Measurements from ENCODE around the gene DVL1. TPM values are rescaled to one million over a fixed set of nuclear protein-coding genes. Genes with fewer than 3 reads are reported as not detected.

Gene DVL1
- total and polyA plus RNA-seq, 10 of the 15 experiments (the other 5 are each of a cell fraction or from before 2014, with no cell fraction given) = 0.10 to 31.1 (median 4.6) TPM

DNA sequence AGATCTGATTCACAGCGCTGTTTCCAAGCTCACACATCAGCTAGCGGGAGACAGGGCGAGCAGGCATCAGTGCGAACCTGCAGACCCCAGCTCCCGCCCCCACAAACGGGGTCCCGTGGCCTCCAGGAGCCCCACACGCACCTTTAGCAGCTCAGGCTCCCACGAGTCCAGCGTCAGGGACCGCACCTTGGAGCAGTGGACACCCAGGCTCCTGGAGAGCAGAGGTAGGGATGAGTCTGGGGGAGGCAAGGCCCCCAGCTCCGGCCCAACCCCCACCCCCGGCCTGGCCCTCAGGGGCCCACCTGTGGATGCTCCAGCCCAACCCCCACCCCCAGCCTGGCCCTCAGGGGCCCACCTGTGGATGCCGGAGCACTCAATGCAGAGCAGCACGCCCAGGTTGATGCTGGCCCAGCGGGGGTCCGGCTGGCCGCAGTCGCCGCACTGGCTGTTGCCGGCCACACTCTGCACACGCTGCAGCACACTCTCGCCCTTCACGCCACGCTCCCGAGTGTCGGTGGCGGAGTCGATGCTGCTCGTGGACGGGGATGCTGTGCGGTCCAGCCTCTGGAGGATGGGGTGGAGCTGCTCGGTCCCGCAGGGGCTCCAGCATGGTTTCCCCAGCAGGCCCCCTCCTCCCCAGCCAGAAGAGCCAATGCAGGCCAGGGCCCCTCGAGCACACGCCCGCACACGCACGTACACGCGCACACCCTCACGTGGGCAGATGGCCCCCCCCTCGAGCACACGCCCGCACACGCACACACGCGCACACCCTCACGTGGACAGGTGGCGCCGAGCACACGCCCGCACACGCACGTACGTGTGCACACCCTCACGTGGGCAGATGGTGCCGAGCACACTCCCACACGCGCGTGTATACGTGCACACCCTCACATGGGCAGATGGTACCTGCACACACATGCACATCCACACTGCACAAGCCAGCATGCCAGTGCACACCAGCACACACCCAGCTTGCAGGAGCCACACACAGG is 52.9 kb downstream of the DVL1 start:
- no peaks in the 10 kb centered on the region for H4K20me1 ChIP-seq (ENCODE audit: control insufficient read depth, insufficient read depth)
- no peak overlapping the region for H3K9ac ChIP-seq (ENCODE audit: control insufficient read depth, insufficient read depth, low read length)
- WGBS (ENCODE audit: insufficient coverage, insufficient replicate concordance, low lambda C conversion rate, missing lambda C conversion rate) = 95% methylated on average over 46 of the region's 62 CpGs
- no peaks in the 10 kb centered on the region for H3K4me1 ChIP-seq (ENCODE audit: control insufficient read depth, insufficient read depth, low read length)
- no peak overlapping the region for H2AFZ ChIP-seq (ENCODE audit: control insufficient read depth, low read depth, low read length)
- H3K27me3 ChIP-seq (replicated peaks in 1 of 2; ENCODE audit: control insufficient read depth in 2 of 2, insufficient read depth in 2 of 2, low read length in 1 of 2) = no peaks in the 10 kb centered on the region
- POLR2A ChIA-PET = no interaction called here
- no peaks in the 10 kb centered on the region for H3K36me3 ChIP-seq (ENCODE audit: control insufficient read depth in 2 of 2, insufficient read depth in 2 of 2, low read length in 1 of 2)
- SMC1A ChIA-PET (ENCODE audit: uncharacterized antibody, unreplicated experiment) = no interaction called here
- TF ChIP-seq TCF3 (IDR thresholded peaks at IDR 0.05; ENCODE audit: borderline replicate concordance, insufficient read depth, low read depth, low read length) (peak; percentile 44; the same call in 1 of the 2 replicates), ASH2L (IDR thresholded peaks at IDR 0.05; ENCODE audit: borderline replicate concordance, low read depth) (no peak), SPI1 (IDR thresholded peaks at IDR 0.05; ENCODE audit: borderline replicate concordance, insufficient read depth, low read depth, low read length) (no peak), BRCA1 (IDR thresholded peaks at IDR 0.05; ENCODE audit: low read depth, low read length) (no peak)
- TF ChIP-seq, protein P1, sequence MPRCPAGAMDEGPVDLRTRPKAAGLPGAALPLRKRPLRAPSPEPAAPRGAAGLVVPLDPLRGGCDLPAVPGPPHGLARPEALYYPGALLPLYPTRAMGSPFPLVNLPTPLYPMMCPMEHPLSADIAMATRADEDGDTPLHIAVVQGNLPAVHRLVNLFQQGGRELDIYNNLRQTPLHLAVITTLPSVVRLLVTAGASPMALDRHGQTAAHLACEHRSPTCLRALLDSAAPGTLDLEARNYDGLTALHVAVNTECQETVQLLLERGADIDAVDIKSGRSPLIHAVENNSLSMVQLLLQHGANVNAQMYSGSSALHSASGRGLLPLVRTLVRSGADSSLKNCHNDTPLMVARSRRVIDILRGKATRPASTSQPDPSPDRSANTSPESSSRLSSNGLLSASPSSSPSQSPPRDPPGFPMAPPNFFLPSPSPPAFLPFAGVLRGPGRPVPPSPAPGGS (IDR thresholded peaks at IDR 0.05; ENCODE audit: borderline replicate concordance, insufficient read depth, low read depth, low read length, poor library complexity, severe bottlenecking) = peak; percentile 34
- H3K9me3 ChIP-seq (replicated peaks; ENCODE audit: control insufficient read depth, insufficient read depth, low read length) = no peaks in the 10 kb centered on the region
- intact Hi-C loops (cut with micrococcal nuclease; ENCODE audit: unreplicated experiment) = no loop called here
- no peaks in the 10 kb centered on the region for H3K79me2 ChIP-seq (ENCODE audit: control insufficient read depth, insufficient read depth, low read length)
- BruUV-seq (replicated peaks) = no TSS peak
- no peak overlapping the region for H3K27ac ChIP-seq (ENCODE audit: control insufficient read depth, insufficient read depth)
- in situ Hi-C loops (cut with MboI) = no loop called here
- ATAC-seq = no peak
- no peak for FAIRE-seq
- H3K4me3 ChIP-seq = no peak overlapping the region
- no peak for DNase-seq (ENCODE audit: low read depth, low spot score)
- RAD21 ChIA-PET (ENCODE audit: unreplicated experiment) = no interaction called here
- H3K4me2 ChIP-seq (ENCODE audit: control insufficient read depth, insufficient read depth) = no peak overlapping the region
- CTCF ChIA-PET = no interaction called here
